ENCODE measurements around the gene WDR45.

WDR45 gene

GRCh38 chrX:49043220-49043986 lies 36.3 kb downstream of the WDR45 start, which contains the start of gene TFE3:
Gene TFE3, minus strand, starts transcription at chrX:49043357. Its CDS starts 131 bp downstream, at chrX:49043226.
- Histone ChIP-seq H3K4me1 (ENCODE audit: control insufficient read depth, insufficient read depth, low read length) (peaks cover 7% of the 10 kb centered on the region), H3K36me3 (ENCODE audit: control insufficient read depth in 2 of 2, insufficient read depth in 1 of 2, low read length in 2 of 2) (peaks cover 0 to 12% of the 10 kb centered on the region in 2 experiments; a peak in 1 of 3 replicates), H3K4me3 (ENCODE audit: low read depth, low read length) (peak within 1 kb of the TSS; percentile 77), H3K27ac (ENCODE audit: extremely low read depth, low read depth, low read length) (peak within 1 kb of the TSS; percentile 86), H3K9me3 (ENCODE audit: control insufficient read depth, insufficient read depth, low read depth, low read length) (no peaks in the 10 kb centered on the region)
- CTCF ChIA-PET = interaction anchor here (0.6 to 1.6 kb wide), 7 partner anchors 18 to 1076 kb away, joined by 3 to 9 read pairs (median 3); partner anchors contain the start of gene GRIPAP1
- POLR2A ChIA-PET = interaction anchor here (0.6 to 3.2 kb wide), 13 partner anchors 10 to 226 kb away, joined by 3 to 24 read pairs (median 3); partner anchors contain the start of genes GRIPAP1, KCND1, OTUD5 and SLC35A2
- no peak for TF ChIP-seq ZNF239 (tag by site-specific recombination; IDR thresholded peaks at IDR 0.05)
- TF ChIP-seq WT1 (tag by site-specific recombination; IDR thresholded peaks at IDR 0.05) = peak; percentile 55; the same call in 1 of the 2 replicates
- 0 out of 2 replicates have a peak, but pooled peaks have one; percentile 15 for TF ChIP-seq KLF7 (tag by site-specific recombination; IDR thresholded peaks at IDR 0.05; ENCODE audit: borderline replicate concordance)
- peak; percentile 63; the same call in 1 of the 2 replicates for TF ChIP-seq ZNF324 (tag by site-specific recombination; IDR thresholded peaks at IDR 0.05)
- peak; percentile 100 for TF ChIP-seq MYNN (tag by site-specific recombination; IDR thresholded peaks at IDR 0.05; ENCODE audit: borderline replicate concordance)
- TF ChIP-seq ZNF132 (tag by site-specific recombination; IDR thresholded peaks at IDR 0.05; ENCODE audit: borderline replicate concordance) = no peak
- TF ChIP-seq ZNF341 (tag by site-specific recombination; IDR thresholded peaks at IDR 0.05; ENCODE audit: low read depth) = no peak
- TF ChIP-seq, protein P1, sequence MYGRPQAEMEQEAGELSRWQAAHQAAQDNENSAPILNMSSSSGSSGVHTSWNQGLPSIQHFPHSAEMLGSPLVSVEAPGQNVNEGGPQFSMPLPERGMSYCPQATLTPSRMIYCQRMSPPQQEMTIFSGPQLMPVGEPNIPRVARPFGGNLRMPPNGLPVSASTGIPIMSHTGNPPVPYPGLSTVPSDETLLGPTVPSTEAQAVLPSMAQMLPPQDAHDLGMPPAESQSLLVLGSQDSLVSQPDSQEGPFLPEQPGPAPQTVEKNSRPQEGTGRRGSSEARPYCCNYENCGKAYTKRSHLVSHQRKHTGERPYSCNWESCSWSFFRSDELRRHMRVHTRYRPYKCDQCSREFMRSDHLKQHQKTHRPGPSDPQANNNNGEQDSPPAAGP (tag by site-specific recombination; IDR thresholded peaks at IDR 0.05) = peak; percentile 72
- TF ChIP-seq KLF8 (tag by site-specific recombination; IDR thresholded peaks at IDR 0.05) = peak; percentile 82
- TF ChIP-seq IKZF3 (tag by site-specific recombination; IDR thresholded peaks at IDR 0.05) = peak; percentile 95
- TF ChIP-seq ZBTB20 (tag by site-specific recombination; IDR thresholded peaks at IDR 0.05) = peak; percentile 60
- TF ChIP-seq, protein P2, sequence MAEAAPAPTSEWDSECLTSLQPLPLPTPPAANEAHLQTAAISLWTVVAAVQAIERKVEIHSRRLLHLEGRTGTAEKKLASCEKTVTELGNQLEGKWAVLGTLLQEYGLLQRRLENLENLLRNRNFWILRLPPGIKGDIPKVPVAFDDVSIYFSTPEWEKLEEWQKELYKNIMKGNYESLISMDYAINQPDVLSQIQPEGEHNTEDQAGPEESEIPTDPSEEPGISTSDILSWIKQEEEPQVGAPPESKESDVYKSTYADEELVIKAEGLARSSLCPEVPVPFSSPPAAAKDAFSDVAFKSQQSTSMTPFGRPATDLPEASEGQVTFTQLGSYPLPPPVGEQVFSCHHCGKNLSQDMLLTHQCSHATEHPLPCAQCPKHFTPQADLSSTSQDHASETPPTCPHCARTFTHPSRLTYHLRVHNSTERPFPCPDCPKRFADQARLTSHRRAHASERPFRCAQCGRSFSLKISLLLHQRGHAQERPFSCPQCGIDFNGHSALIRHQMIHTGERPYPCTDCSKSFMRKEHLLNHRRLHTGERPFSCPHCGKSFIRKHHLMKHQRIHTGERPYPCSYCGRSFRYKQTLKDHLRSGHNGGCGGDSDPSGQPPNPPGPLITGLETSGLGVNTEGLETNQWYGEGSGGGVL (tag by site-specific recombination; IDR thresholded peaks at IDR 0.05) = peak; percentile 97
- TF ChIP-seq, protein P3, sequence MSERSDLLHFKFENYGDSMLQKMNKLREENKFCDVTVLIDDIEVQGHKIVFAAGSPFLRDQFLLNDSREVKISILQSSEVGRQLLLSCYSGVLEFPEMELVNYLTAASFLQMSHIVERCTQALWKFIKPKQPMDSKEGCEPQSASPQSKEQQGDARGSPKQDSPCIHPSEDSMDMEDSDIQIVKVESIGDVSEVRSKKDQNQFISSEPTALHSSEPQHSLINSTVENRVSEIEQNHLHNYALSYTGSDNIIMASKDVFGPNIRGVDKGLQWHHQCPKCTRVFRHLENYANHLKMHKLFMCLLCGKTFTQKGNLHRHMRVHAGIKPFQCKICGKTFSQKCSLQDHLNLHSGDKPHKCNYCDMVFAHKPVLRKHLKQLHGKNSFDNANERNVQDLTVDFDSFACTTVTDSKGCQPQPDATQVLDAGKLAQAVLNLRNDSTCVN (tag by site-specific recombination; optimal IDR thresholded peaks at IDR 0.05) = peak; percentile 43
- TF ChIP-seq ZNF404 (tag by site-specific recombination; IDR thresholded peaks at IDR 0.05) = no peak
- 0 out of 2 replicates have a peak, but pooled peaks have one; percentile 41 for TF ChIP-seq ZNF639 (tag by site-specific recombination; IDR thresholded peaks at IDR 0.05)
- no peak for TF ChIP-seq ZFP3 (tag by site-specific recombination; IDR thresholded peaks at IDR 0.05; ENCODE audit: low read depth)
- TF ChIP-seq SP2 (tag by site-specific recombination; IDR thresholded peaks at IDR 0.05) = peak; percentile 98
- TF ChIP-seq ZBTB48 (tag by site-specific recombination; IDR thresholded peaks at IDR 0.05) = no peak
- TF ChIP-seq GLIS2 (tag by site-specific recombination; IDR thresholded peaks at IDR 0.05) = peak; percentile 79
- TF ChIP-seq CTCF (tag by site-specific recombination; IDR thresholded peaks at IDR 0.05) = peak; percentile 64
- no peak for TF ChIP-seq ZNF785 (tag by site-specific recombination; IDR thresholded peaks at IDR 0.05)
- TF ChIP-seq EGR2 (tag by site-specific recombination; IDR thresholded peaks at IDR 0.05; ENCODE audit: low read depth) = peak; percentile 80
- 0 out of 2 replicates have a peak, but pooled peaks have one; percentile 0 for TF ChIP-seq ZNF76 (tag by site-specific recombination; IDR thresholded peaks at IDR 0.05; ENCODE audit: borderline replicate concordance, low read depth)
- peak; percentile 44; the same call in 1 of the 2 replicates for TF ChIP-seq ZNF843 (tag by site-specific recombination; IDR thresholded peaks at IDR 0.05)
- TF ChIP-seq SP3 (tag by site-specific recombination; IDR thresholded peaks at IDR 0.05) = peak; percentile 85
- peak; percentile 65; the same call in 1 of the 2 replicates for TF ChIP-seq SP7 (tag by site-specific recombination; IDR thresholded peaks at IDR 0.05)
- TF ChIP-seq ZNF449 (tag by site-specific recombination; IDR thresholded peaks at IDR 0.05) = 0 out of 2 replicates have a peak, but pooled peaks have one; percentile 60
- TF ChIP-seq ZSCAN30 (tag by site-specific recombination; IDR thresholded peaks at IDR 0.05) = peak; percentile 34; the same call in 1 of the 2 replicates
- TF ChIP-seq ZNF423 (tag by site-specific recombination; IDR thresholded peaks at IDR 0.05) = no peak

Measured in HEK293 (cell line).